ENCODE data around the gene HDAC6.
"Not testable (repeated sequence)": the region's sequence is repeated elsewhere in the genome, so short reads cannot be mapped to it uniquely, and the experiment has no call there.

Gene HDAC6

GRCh38 chrX:48789366-48790220 lies 12.3 kb upstream of the HDAC6 start:
- no peak for DNase-seq (ENCODE audit: low read depth)

GRCh38 chrX:48790477-48790876 lies 11.4 kb upstream of the HDAC6 start:
- no peak for DNase-seq (ENCODE audit: low read depth)

- no peak for DNase-seq (ENCODE audit: low read depth)
Measured at GRCh38 chrX:48791063-48791820, 10.6 kb upstream of the HDAC6 start.

GRCh38 chrX:48792219-48792618 lies 9.6 kb upstream of the HDAC6 start:
- DNase-seq (ENCODE audit: low read depth) = no peak

- DNase-seq (ENCODE audit: low read depth) = no peak
Measured at GRCh38 chrX:48793935-48794334, 7.9 kb upstream of the HDAC6 start.

GRCh38 chrX:48794340-48794910 lies 7.4 kb upstream of the HDAC6 start:
- DNase-seq (ENCODE audit: low read depth) = no peak

- DNase-seq (ENCODE audit: low read depth) = peak; percentile 10
Measured at GRCh38 chrX:48794911-48795515, 6.9 kb upstream of the HDAC6 start.

- no peak for DNase-seq (ENCODE audit: low read depth)
Measured at GRCh38 chrX:48798318-48798717, 3.5 kb upstream of the HDAC6 start.

GRCh38 chrX:48800574-48801279 lies 1.1 kb upstream of the HDAC6 start:
- no peak for DNase-seq (ENCODE audit: low read depth)

- DNase-seq (ENCODE audit: low read depth) = peak; percentile 36
Measured at GRCh38 chrX:48802089-48802904, 430 bp downstream of the HDAC6 start.

- DNase-seq (ENCODE audit: low read depth) = no peak
Measured at GRCh38 chrX:48802905-48803200, 986 bp downstream of the HDAC6 start.

GRCh38 chrX:48806081-48806480 lies 4.2 kb downstream of the HDAC6 start:
- DNase-seq (ENCODE audit: low read depth) = no peak

GRCh38 chrX:48813644-48814043 lies 11.8 kb downstream of the HDAC6 start:
- DNase-seq (ENCODE audit: low read depth) = no peak

- DNase-seq (ENCODE audit: low read depth) = no peak
Measured at GRCh38 chrX:48814722-48815121, 12.9 kb downstream of the HDAC6 start.

GRCh38 chrX:48815266-48815665 lies 13.4 kb downstream of the HDAC6 start:
- DNase-seq (ENCODE audit: low read depth) = no peak

- DNase-seq (ENCODE audit: low read depth) = no peak
Measured at GRCh38 chrX:48816014-48816810, 14.3 kb downstream of the HDAC6 start.

GRCh38 chrX:48818098-48818497 lies 16.2 kb downstream of the HDAC6 start:
- DNase-seq (ENCODE audit: low read depth) = no peak

GRCh38 chrX:48818866-48819265 lies 17.0 kb downstream of the HDAC6 start:
- DNase-seq (ENCODE audit: low read depth) = no peak

GRCh38 chrX:48819394-48819793 lies 17.5 kb downstream of the HDAC6 start:
- DNase-seq (ENCODE audit: low read depth) = not testable (repeated sequence)

- no peak for DNase-seq (ENCODE audit: low read depth)
Measured at GRCh38 chrX:48823053-48823452, 21.2 kb downstream of the HDAC6 start.
